HG02973 (cell line): ENCODE results near the gene ZNF609.

Experiments
- ATAC-seq: cut with Tn5 transposase; IDR thresholded peaks from one replicate; pipeline ENCODE4 v1.9.1; 2021; ENCODE audit warnings: moderate library complexity; ENCODE audit not compliant: unreplicated experiment

Gene ZNF609

GRCh38 chr15:64502551-64502950 lies 42.2 kb downstream of the ZNF609 start:
- no peak for ATAC-seq

GRCh38 chr15:64503197-64503596 lies 42.8 kb downstream of the ZNF609 start:
- ATAC-seq, result no peak

- no peak for ATAC-seq
Observed at GRCh38 chr15:64503640-64504039, 43.3 kb downstream of the ZNF609 start.

GRCh38 chr15:64507293-64507802 lies 47.0 kb downstream of the ZNF609 start:
- ATAC-seq, result peak; percentile 60

GRCh38 chr15:64507845-64508244 lies 47.5 kb downstream of the ZNF609 start:
- peak; percentile 19 for ATAC-seq

- no peak for ATAC-seq
Observed at GRCh38 chr15:64513823-64514222, 53.4 kb downstream of the ZNF609 start.

GRCh38 chr15:64515196-64515595 lies 54.8 kb downstream of the ZNF609 start:
- no peak for ATAC-seq

GRCh38 chr15:64515825-64516224 lies 55.4 kb downstream of the ZNF609 start:
- ATAC-seq, result no peak

- no peak for ATAC-seq
Observed at GRCh38 chr15:64519897-64520296, 59.5 kb downstream of the ZNF609 start.

- no peak for ATAC-seq
Observed at GRCh38 chr15:64521201-64521600, 60.8 kb downstream of the ZNF609 start.

GRCh38 chr15:64521726-64522164 lies 61.4 kb downstream of the ZNF609 start:
- ATAC-seq, result no peak

- ATAC-seq, result no peak
Observed at GRCh38 chr15:64522226-64522823, 61.9 kb downstream of the ZNF609 start.

- ATAC-seq, result no peak
Observed at GRCh38 chr15:64523240-64523639, 62.9 kb downstream of the ZNF609 start.

GRCh38 chr15:64524778-64525177 lies 64.4 kb downstream of the ZNF609 start:
- ATAC-seq, result no peak

- no peak for ATAC-seq
Observed at GRCh38 chr15:64525828-64526530, 65.6 kb downstream of the ZNF609 start.

GRCh38 chr15:64527263-64527984 lies 67.0 kb downstream of the ZNF609 start:
- no peak for ATAC-seq

GRCh38 chr15:64528871-64529270 lies 68.5 kb downstream of the ZNF609 start:
- no peak for ATAC-seq

- no peak for ATAC-seq
Observed at GRCh38 chr15:64530472-64530871, 70.1 kb downstream of the ZNF609 start.

- no peak for ATAC-seq
Observed at GRCh38 chr15:64530918-64531317, 70.5 kb downstream of the ZNF609 start.

- ATAC-seq, result no peak
Observed at GRCh38 chr15:64532521-64533315, 72.3 kb downstream of the ZNF609 start.
